Stimulated activated CD8-positive, alpha-beta memory T cell treated with anti-CD3 and anti-CD28 coated beads, Interleukin-7, amount 100 ng/mL, for 4 hours (primary cell): Measurements from ENCODE around the gene EFNA3.
"Not testable (repeated sequence)": the region's sequence is repeated elsewhere in the genome, so short reads cannot be mapped to it uniquely, and the experiment has no call there.

ENCODE experiments used
- DNase-seq, 2 donors: peaks; one replicate each; pipeline ENCODE4 v3.0.0-alpha.2; 2020; ENCODE audit warnings: low read depth in 2 of 2

EFNA3 gene

DNA sequence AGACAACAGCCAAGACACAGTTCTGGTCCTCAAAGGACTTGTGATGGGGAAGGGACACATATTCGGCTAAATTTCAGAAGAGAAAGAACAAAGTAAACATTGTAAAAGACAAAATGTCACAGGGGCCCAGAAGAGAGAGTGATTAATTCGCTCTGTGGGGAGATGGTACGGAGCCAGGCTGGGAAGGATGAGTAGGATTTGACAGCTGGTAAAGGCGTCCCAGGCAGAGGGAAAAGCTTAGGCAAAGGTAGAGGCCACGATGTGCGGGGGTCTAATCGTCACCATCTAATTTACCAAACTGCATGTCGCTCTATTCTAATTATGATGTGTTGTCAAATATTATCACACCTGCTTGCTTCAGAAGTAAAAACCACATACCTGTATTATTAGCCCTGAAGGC lies 31.7 kb downstream of the EFNA3 start:
- no peak for DNase-seq

DNA sequence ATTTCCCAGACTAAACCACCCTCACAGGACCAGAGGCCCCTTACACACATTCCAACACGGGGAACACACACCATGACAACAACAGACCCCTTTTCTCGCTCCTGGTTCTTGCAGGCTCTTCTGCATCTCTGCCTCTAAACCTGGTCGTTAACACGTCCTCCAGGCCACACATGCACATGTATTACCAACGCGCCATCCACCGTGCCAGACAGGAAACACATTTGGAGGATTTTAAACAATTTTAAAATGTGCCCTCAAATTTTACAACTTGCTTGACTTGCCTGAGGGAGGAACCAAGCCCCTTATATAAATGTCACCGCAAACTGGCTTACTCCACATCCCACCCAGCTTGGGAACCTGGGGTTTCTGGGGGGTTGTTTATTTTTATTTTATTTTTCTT lies 32.2 kb downstream of the EFNA3 start:
- DNase-seq, result no peak

DNA sequence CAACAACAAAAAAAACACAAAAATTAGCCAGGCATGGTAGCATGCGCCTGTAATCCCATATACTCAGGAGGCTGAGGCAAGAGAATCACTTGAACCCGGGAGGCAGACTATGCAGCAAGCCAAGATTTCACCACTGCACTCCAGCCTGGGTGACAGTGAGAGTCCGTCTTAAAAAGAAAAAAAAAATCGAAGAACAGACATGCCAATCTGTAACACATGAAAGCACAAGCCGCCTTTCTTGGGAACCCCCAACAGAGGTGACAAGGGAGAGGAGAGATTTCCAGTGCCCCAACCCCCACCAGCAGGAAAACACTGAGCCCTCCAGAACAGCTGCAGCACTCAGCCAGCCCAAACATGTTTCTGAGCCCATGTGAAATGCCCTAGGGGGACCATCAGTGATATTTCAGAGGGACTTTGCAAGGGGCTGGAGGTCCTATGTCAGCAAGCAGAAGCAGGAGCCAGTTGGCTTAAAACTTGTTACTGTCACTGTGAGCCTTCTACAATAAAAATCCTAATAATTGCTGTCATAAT lies 34.9 kb downstream of the EFNA3 start:
- no peak for DNase-seq

DNA sequence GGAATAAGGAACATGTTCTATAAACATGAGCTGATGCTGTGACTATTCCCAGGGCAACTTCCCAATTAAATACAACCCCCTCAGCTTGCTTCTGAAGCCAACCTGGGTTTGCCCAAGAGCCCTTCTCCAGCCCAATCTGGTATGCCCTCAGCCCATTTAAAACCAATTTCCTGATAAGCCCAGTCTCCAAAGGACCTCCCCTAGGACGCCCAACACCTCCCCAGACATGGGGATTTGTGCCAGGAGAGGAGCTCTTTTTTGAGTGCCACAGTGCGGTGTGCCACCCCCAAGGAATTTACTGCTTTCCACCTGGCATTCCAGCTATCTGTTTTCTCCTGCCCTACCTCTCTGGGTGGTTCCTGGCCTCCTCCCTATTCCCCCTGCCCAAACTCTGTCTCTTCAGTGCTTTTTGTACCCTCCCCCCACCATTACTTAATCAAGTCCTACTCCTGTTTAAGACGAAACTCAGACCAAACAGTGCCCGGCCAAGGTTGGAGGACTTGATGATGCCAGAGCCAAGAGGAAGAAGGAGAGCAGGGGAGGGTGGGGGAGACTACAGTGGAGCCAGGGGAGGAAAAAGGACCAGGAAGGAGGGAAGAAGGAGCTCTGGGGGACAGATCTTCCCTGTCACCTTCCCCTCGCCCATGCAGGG lies 37.6 kb downstream of the EFNA3 start:
- no peak for DNase-seq

DNA sequence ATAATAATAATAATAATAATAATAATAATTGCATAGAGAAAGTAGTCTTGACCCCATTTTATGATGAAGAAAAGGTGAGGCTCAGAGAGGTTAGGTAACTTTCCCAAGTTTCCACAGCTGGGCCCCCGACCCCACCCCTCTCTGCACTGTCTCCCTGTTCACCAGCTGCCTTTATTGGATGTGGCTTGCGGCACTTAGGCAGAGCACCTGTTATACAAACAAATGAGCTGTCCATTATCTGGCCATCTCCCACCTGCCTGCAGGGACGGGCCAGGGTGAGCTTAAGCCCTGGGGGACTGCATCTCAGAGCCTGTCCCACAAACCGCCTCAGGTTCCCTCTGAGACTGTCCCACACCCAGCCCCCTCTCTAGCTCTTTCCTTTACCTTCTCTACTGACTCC lies 39.0 kb downstream of the EFNA3 start:
- DNase-seq, result no peak

DNA sequence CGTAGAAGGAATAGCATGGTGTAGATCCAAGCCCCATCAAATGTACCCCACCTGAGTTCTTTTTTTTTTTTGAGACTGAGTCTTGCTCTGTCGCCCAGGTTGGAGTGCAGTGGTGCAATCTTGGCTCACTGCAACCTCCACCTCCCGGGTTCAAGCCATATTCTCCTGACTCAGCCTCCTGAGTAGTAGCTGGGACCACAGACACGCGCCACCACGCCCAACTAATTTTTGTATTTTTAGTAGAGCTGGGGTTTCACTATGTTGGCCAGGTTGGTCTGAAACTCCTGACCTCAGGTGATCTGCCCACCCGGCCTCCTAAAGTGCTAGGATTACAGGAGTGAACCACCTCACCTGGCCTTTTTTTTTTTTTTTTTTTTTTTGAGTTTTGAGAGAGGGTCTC lies 39.5 kb downstream of the EFNA3 start:
- DNase-seq, result not testable (repeated sequence)

DNA sequence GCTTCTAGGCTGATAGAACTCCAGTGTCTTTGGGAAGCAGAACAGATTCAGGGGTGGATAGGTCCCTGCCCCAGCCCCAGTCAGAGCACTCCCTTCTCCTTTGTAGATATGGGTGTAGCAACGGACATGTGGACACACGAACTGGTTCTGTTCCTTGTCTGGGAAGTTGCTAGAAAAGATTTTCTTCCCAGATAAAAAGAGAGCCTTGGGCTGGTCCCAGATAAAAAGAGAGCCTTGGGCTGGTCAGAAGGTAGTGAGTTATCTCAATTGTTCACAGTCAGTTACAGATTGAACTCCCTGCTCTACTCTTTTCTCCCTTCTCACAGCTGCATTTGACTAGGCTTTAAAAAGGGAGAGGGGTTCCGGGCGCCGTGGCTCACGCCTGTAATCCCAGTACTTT lies 41.6 kb downstream of the EFNA3 start:
- no peak for DNase-seq

DNA sequence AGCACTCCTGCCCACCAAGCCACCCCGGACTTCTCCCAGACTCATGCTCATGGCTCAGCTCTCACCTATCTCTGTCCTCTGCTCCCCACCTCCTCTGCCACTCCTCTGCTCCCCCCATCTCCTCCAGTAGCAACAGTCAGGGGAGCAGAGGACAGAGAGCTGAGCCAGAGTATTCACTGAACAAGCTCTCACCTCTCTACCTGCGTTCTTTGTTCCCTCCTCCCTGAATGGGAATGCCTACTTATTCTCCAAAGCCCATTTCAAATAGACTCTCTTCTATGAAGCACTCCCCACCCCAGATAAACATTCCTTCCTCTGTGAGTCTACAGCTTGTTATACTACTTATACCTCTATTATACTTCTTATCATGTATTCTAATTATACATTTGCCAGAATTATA lies 42.6 kb downstream of the EFNA3 start:
- no peak for DNase-seq

DNA sequence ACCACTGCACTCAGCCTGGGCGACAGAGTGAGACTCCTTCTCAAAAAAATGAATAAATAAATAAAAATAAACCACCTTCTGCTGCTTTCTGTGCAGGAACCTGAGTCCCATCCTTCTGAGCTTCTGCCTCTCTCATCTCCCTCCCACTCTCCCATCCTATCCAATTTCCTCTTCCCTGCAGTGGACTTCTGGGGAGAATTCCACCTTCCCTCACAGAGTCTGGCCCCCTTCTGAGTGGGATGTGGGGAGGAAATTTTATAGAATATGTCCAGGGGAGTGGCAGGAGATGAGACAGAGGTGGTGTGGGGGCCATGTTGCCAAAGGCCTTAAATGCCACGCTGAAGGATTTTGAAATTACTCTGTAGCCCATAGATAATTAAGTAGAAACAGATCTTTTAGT lies 43.7 kb downstream of the EFNA3 start:
- DNase-seq, result no peak

DNA sequence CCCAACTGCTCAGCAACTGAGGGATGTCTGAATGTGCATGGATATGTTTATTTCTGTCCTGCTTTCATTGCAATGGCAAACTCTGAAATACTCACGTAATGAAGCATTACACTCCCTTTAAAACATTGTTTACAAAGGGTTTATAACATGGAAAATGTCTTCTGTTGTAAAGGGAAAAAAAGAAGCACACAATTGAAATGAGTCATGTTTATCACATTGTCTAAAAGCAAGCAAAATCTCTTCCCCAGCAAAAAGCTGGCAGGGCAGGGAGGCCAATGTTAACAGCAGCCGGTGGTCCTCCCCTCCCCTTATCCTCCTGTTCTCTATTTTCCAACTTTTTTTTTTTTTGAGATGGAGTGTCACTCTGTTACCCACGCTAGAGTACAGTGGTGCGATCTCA lies 45.2 kb downstream of the EFNA3 start:
- no peak for DNase-seq

DNA sequence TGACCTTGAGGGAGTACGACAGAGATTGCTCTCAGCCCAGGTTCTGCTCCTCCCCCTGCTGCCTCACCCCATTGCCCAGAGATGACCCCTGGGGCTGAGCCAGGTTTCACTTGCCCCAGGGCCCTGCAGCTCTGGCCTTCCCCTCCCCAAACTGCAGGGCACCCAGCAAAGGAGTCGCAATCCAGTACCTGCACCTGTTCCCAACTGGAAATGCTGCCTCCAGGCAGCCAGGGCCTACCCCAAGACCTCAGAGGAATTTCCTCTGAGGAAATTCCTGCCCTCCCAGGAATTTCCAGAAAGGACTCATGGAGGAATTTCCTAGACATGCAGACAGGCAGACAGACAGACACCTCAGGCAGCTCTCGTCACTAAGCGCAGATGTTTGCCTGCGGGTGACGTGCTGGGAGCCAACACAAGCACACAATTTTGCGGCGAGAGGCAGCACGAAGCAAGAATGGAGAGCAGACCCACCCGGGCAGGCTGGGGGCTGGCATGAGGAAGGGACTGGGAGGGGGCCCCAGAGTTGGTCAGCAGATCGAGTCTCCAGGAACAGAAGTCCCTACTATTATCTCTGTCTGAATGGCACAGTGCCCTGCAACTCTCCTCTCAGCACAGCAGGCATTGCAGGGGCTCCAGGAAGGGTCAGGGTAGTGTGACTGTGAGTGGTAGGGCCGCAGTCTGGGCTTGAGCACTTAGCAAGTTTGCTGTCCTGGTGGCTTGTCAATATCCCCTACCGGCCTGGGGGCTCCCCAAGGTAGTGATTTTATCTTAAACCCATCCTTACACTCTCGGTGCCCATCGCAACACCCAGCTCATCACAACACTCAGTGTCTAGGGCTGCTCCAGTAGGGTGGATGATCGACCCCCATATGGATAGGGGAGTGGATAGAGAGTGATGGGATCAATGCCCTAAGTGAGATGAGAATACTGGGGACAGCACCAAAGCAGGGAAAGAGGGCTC lies 46.1 kb downstream of the EFNA3 start:
- no peak for DNase-seq

DNA sequence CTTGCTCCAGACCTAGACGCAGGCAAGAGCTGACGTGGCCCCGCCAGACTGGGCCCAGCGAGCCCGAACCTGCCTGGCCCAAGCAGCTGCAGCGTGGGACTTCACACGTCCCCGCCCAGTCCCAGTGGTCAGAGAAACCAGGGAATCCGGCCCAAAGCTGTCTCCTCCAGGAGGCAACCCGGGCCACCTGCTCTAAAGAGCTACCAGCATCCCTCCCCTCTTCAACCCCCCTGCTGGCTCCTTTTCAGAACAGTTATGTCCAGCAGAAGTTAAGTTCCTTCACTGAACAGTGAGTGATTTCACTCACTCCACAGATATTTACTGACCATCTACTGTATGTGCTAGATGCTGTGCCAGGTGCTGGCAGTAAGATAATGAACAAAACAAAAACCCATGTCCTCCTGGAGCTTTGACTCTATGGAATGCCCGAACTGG lies 46.9 kb downstream of the EFNA3 start:
- DNase-seq, result no peak

DNA sequence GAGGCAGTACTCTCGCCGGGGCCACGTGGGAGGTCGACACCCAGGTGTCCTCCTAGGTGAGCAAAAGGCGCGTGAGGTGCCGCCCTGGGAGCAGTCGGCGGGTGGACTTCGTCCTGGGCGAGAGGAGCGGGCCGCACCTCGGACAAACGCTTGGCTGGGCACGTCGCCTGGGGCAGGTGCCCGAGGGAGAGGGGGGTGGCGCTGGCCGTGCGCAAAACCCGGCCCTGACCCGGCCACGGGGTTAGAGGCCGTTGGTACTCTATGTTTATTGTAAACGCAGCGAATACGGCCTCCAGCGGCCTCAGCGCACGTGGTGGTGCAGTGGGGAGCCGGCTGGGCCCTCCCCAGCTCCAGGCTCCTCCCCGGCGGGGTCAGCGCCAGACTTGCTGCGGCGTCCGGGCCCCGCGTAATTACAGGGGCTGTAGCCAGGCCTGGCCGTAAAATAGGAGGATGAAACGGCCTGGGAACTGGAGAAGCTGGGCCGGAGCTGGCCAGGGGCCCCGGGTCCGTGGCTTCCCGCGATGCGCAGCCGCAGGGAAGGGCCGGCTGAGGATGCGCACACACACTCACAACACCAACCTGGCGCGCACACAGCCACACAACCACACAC lies 47.4 kb downstream of the EFNA3 start:
- no peak for DNase-seq

DNA sequence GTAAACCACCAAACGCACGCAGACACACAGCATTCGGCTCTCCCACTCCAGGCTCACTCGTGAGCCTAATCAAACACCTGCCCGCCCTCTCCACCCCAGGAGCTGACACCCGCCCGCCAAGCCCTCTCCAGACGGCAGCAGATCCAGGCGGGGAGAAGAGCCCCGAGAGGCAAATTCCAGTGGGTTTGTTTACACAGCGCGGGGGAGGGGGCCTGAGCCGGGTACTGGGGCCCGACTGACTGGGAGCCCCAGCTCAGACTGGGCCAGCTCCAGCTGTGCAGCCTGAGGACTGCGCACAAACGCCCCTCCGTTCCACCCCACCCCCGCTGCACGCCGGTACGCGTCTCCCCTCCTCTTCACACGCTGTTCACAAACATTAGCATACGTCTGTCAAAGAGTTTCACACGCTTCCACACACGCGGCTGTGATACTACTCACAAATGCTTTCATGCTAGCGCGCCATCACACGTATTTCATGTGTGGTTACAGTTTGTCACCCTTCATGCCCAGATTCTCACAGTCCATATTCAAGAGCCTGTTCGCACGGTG lies 48.0 kb downstream of the EFNA3 start:
- DNase-seq, result no peak

DNA sequence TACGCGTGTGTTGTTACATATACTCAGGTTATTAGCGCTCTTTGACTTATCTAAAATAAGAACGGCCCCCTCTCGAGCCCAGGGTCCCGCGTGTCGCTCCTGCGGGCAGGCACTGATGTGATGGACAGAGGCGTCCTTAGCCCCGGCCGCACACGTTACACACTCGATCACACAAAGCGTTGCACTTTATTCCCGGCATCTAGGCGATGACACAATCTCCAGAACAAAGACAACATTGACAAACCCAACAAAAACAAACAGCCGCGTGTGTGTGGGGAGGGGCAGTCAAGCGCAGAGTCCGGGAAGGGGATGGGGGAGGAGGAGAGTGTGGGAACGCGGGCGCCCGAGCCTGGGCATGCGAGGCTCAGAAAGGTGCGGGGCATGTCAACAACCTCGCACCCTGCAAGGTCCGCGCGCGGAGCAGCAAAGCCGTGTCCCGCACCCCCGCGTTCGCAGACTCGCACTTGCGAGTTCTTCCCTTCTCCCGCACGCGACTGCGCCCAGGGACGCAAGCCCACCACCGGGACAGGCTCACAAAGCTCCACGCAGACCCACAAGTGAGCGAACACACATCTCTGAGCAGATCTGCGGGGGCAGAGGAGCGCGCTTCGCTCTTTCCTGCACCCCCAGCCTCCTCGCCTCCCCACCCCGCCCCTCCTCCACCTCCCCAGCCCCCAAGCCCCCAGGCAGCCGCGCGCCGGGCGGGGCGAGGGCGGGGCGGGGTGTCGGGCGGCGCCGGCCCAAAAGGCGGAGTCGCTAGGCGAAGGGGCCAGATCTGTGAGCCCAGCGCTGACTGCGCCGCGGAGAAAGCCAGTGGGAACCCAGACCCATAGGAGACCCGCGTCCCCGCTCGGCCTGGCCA lies 48.7 kb downstream of the EFNA3 start, which contains the start of gene EFNA1:
EFNA1 (plus strand) TSS at position 772 of the 862 bp plus-strand sequence. CDS start 102 bp downstream, outside the sequence.
- peak in 1 of 2 donors; percentile 38 for DNase-seq

DNA sequence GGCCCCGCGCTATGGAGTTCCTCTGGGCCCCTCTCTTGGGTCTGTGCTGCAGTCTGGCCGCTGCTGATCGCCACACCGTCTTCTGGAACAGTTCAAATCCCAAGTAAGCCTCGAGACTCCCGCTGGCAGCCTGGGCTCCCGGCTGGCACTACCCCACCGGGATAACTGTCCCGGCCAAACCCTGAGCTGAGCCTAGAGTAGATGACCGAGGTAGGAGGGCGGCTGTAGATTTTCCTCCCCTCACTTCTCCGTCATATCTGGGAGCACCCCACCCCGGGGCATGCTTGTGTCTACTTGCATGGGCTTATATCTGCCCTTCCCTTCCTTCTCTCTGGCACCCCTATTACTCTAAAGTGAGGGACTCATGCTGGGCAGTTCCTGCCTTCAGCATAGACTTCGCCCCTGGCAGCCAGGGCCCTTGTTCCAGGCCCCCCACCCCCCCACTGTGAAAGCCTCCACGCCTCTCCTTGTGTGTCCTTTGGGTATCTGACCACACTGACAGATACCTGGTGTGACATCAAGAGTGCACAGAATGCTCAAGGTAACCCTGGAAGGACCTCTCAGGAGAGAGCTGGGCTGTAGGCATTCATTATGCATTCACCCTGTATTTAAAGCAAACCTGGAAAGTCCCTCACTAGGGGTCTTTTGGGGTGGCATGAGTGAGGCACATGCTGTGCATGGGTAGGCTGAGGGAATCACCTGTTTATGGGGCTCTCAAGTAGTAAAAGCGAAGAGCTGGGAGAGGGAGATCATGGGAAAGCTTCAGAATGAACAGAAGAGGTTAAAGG lies 49.5 kb downstream of the EFNA3 start:
- DNase-seq, result no peak

DNA sequence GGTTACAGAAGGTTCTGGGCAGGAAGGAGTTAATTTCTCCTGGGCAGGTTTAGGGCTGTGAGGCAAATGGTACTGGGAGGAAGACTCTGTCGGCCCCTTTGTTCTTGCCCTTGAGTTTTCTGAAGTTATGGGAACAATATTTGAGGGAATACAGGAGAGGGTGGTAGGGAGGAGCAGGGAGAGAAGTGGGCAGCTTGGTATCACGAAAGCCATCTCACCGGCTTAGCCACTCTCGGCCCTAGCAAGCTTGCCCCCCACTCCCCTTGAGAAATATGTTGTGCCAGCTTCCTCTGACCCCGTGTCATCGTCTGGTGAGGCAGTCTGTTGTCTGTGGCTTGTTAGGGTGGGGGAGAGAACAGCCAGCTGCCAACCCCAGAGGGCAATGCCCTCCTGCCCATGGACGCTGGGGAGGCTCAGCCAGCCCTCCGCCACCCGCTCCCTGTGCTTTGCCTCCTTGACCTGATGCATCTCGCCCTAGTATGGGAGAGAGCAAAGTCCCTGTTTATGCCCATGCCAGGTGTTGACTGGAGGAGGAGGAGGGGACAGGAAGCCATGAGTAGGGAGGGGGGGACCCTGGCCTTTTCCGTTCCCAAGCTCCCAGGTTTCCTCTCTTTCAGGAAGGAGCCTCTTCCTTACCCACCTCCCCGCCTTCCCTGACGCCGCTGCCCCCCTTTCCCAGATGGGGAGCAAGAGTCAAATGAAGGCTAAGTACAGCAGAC lies 50.3 kb downstream of the EFNA3 start:
- no peak for DNase-seq

DNA sequence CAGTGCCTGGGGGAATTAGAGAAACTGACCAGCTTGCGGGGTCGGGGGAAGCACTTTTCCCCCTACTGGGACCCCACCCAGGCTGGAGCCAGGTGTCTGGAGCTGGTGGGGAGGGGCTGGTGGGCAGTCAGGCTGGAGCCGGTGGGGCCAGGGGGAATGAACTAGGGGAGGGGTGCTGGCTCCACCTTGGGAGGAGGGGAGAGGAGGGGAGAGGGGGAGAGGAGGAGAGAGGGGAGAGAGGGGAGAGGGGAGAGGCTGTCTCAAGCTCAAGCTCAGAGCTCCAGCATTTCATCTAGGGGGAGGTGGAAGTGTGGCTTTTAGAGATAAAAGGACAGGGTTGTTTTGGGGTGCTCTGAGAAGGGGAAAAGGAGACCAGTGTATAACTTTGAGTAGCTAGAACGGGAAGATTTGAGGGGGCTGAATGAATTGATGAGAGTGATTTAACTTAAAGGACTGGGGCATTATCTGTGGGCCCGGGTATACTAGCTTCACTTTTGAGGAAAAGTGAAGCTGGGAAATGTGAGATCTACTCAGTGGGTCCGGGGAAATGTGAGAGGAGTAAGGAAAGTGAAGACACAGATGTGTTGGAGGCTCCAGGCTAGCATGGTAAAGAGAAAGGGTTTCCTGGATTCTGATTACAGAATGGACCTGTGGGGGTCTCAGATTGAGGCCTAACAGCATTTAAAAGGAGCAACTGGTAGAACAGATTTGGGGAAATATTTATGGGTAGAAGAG lies 51.8 kb downstream of the EFNA3 start:
- DNase-seq, result no peak

DNA sequence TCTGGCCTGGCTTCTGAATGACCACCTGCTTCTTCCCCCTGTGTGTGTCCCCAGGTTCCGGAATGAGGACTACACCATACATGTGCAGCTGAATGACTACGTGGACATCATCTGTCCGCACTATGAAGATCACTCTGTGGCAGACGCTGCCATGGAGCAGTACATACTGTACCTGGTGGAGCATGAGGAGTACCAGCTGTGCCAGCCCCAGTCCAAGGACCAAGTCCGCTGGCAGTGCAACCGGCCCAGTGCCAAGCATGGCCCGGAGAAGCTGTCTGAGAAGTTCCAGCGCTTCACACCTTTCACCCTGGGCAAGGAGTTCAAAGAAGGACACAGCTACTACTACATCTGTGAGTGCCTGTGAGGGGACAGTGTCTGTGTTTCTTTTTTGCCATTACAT lies 52.6 kb downstream of the EFNA3 start:
- DNase-seq, result no peak
